Activated CD4-positive, alpha-beta T cell treated with anti-CD3 and anti-CD28 coated beads for 48 hours (primary cell): Measurements from ENCODE around the gene CD58.
A peak's percentile ranks its signal among the peaks of the same experiment; 100 is the strongest.
"Not testable (repeated sequence)": the region's sequence is repeated elsewhere in the genome, so short reads cannot be mapped to it uniquely, and the experiment has no call there.

Experiments used
- DNase-seq: peaks from one replicate; pipeline ENCODE4 v3.0.0-alpha.2; 2020

CD58 gene

GRCh38 chr1:116569381-116569670, 1.5 kb downstream of the CD58 start:
- no peak for DNase-seq

- DNase-seq = no peak
These were observed 2.0 kb downstream of the CD58 start for GRCh38 chr1:116568662-116569380.

- DNase-seq = no peak
These were observed 2.8 kb downstream of the CD58 start for GRCh38 chr1:116567790-116568661.

GRCh38 chr1:116565222-116565621, 5.6 kb downstream of the CD58 start:
- DNase-seq = no peak

- no peak for DNase-seq
These were observed 6.4 kb downstream of the CD58 start for GRCh38 chr1:116564426-116564825.

- DNase-seq = not testable (repeated sequence)
These were observed 8.4 kb downstream of the CD58 start for GRCh38 chr1:116562465-116562864.

GRCh38 chr1:116561563-116561962, 9.3 kb downstream of the CD58 start:
- no peak for DNase-seq

- no peak for DNase-seq
These were observed 9.9 kb downstream of the CD58 start for GRCh38 chr1:116560704-116561490.

GRCh38 chr1:116559304-116559761, 11.5 kb downstream of the CD58 start:
- DNase-seq = no peak

- no peak for DNase-seq
These were observed 12.3 kb downstream of the CD58 start for GRCh38 chr1:116558571-116558970.

GRCh38 chr1:116558140-116558549, 12.7 kb downstream of the CD58 start:
- no peak for DNase-seq

GRCh38 chr1:116557323-116557878, 13.4 kb downstream of the CD58 start:
- no peak for DNase-seq

GRCh38 chr1:116556289-116557006, 14.4 kb downstream of the CD58 start:
- DNase-seq = peak; percentile 87

GRCh38 chr1:116554924-116555323, 15.9 kb downstream of the CD58 start:
- no peak for DNase-seq

GRCh38 chr1:116553386-116554115, 17.3 kb downstream of the CD58 start:
- DNase-seq = no peak

- DNase-seq = no peak
These were observed 24.4 kb downstream of the CD58 start for GRCh38 chr1:116546354-116546977.

GRCh38 chr1:116545359-116545705, 25.5 kb downstream of the CD58 start:
- no peak for DNase-seq

GRCh38 chr1:116544588-116545358, 26.1 kb downstream of the CD58 start:
- DNase-seq = peak; percentile 36

- no peak for DNase-seq
These were observed 30.7 kb downstream of the CD58 start for GRCh38 chr1:116540088-116540487.

GRCh38 chr1:116538544-116538943, 32.3 kb downstream of the CD58 start:
- peak; percentile 54 for DNase-seq

- DNase-seq = no peak
These were observed 32.9 kb downstream of the CD58 start for GRCh38 chr1:116537898-116538297.
